Measurements from ENCODE around the gene USP3.

Gene USP3

GRCh38 chr15:63517628-63518027 lies 13.2 kb downstream of the USP3 start:
- no peak for TF ChIP-seq TAF1 (IDR thresholded peaks at IDR 0.05; ENCODE audit: borderline replicate concordance, insufficient read depth, low read length)
- TF ChIP-seq REST (IDR thresholded peaks at IDR 0.05; ENCODE audit: insufficient read depth in 1 of 2, low read depth in 2 of 2, low read length in 2 of 2) = no peak
- TF ChIP-seq SIN3A (IDR thresholded peaks at IDR 0.05; ENCODE audit: borderline replicate concordance, insufficient read depth, low read length) = no peak

GRCh38 chr15:63519041-63519440 lies 14.6 kb downstream of the USP3 start:
- TF ChIP-seq REST (IDR thresholded peaks at IDR 0.05; ENCODE audit: insufficient read depth in 1 of 2, low read depth in 2 of 2, low read length in 2 of 2) (no peak), TAF1 (IDR thresholded peaks at IDR 0.05; ENCODE audit: borderline replicate concordance, insufficient read depth, low read length) (no peak), FOXP2 (optimal IDR thresholded peaks at IDR 0.05; ENCODE audit: borderline replicate concordance, extremely low read depth, extremely low read length, insufficient read depth) (no peak), POLR2AphosphoS5 (IDR thresholded peaks at IDR 0.05; ENCODE audit: low read depth, low read length) (no peak), SIN3A (IDR thresholded peaks at IDR 0.05; ENCODE audit: borderline replicate concordance, insufficient read depth, low read length) (no peak)

- TF ChIP-seq FOXP2 (optimal IDR thresholded peaks at IDR 0.05; ENCODE audit: borderline replicate concordance, extremely low read depth, extremely low read length, insufficient read depth) (no peak), TAF1 (IDR thresholded peaks at IDR 0.05; ENCODE audit: borderline replicate concordance, insufficient read depth, low read length) (no peak), POLR2AphosphoS5 (IDR thresholded peaks at IDR 0.05; ENCODE audit: low read depth, low read length) (no peak), SIN3A (IDR thresholded peaks at IDR 0.05; ENCODE audit: borderline replicate concordance, insufficient read depth, low read length) (no peak), REST (IDR thresholded peaks at IDR 0.05; ENCODE audit: insufficient read depth in 1 of 2, low read depth in 2 of 2, low read length in 2 of 2) (no peak)
Observed at GRCh38 chr15:63519548-63520178, 15.3 kb downstream of the USP3 start.

GRCh38 chr15:63522225-63522578 lies 17.8 kb downstream of the USP3 start:
- TF ChIP-seq POLR2AphosphoS5 (IDR thresholded peaks at IDR 0.05; ENCODE audit: low read depth, low read length) = no peak
- TF ChIP-seq SIN3A (IDR thresholded peaks at IDR 0.05; ENCODE audit: borderline replicate concordance, insufficient read depth, low read length) = no peak
- TF ChIP-seq FOXP2 (optimal IDR thresholded peaks at IDR 0.05; ENCODE audit: borderline replicate concordance, extremely low read depth, extremely low read length, insufficient read depth) = no peak
- TF ChIP-seq REST (IDR thresholded peaks at IDR 0.05; ENCODE audit: insufficient read depth in 1 of 2, low read depth in 2 of 2, low read length in 2 of 2) = no peak
- no peak for TF ChIP-seq TAF1 (IDR thresholded peaks at IDR 0.05; ENCODE audit: borderline replicate concordance, insufficient read depth, low read length)

Data from PFSK-1 (cell line).